KBM-7 (cell line): Measurements from ENCODE around the gene EFHD2.

ENCODE experiments used
- DNase-seq: peaks from one replicate; pipeline ENCODE4 v3.0.0-alpha.2; 2015
- in situ Hi-C: fragments of 300-500 bp; cut with MboI; formaldehyde crosslinking; loops from 2 replicates; pipeline ENCODE4 v1.14.3; 2020; ENCODE audit warnings: low sequenced_read_pairs, low pct_unique_long_range_greater_than_20kb, mixed read lengths

EFHD2 gene

GRCh38 chr1:15408890-15409387 is 749 bp upstream of the EFHD2 start:
- DNase-seq: no peak
- in situ Hi-C loops: no loop called here

GRCh38 chr1:15410223-15410883 is 665 bp downstream of the EFHD2 start:
- no peak for DNase-seq
- in situ Hi-C loops: no loop called here

- no peak for DNase-seq
- in situ Hi-C loops: no loop called here
Measured at GRCh38 chr1:15410884-15411245, 1.2 kb downstream of the EFHD2 start.

GRCh38 chr1:15411593-15412137 is 2.0 kb downstream of the EFHD2 start:
- DNase-seq: peak; percentile 85

GRCh38 chr1:15412175-15412800 is 2.6 kb downstream of the EFHD2 start:
- in situ Hi-C loops: no loop called here

More at GRCh38 chr1:15411593-15412137, 2.0 kb downstream of the EFHD2 start:
- in situ Hi-C loops: no loop called here

GRCh38 chr1:15412843-15413242 is 3.2 kb downstream of the EFHD2 start:
- in situ Hi-C loops: no loop called here
- no peak for DNase-seq

More at GRCh38 chr1:15412175-15412800, 2.6 kb downstream of the EFHD2 start:
- DNase-seq: no peak

- DNase-seq: no peak
- in situ Hi-C loops: no loop called here
Measured at GRCh38 chr1:15413563-15414444, 4.1 kb downstream of the EFHD2 start.

GRCh38 chr1:15414445-15414983 is 4.8 kb downstream of the EFHD2 start:
- in situ Hi-C loops: no loop called here
- DNase-seq: no peak

GRCh38 chr1:15417059-15417934 is 7.6 kb downstream of the EFHD2 start:
- peak; percentile 55 for DNase-seq
- in situ Hi-C loops: no loop called here

- DNase-seq: no peak
- in situ Hi-C loops: no loop called here
Measured at GRCh38 chr1:15418806-15419515, 9.3 kb downstream of the EFHD2 start.

GRCh38 chr1:15420853-15421465 is 11.3 kb downstream of the EFHD2 start:
- in situ Hi-C loops: no loop called here
- no peak for DNase-seq

GRCh38 chr1:15422871-15423270 is 13.2 kb downstream of the EFHD2 start:
- in situ Hi-C loops: no loop called here
- no peak for DNase-seq

GRCh38 chr1:15423355-15424077 is 13.8 kb downstream of the EFHD2 start:
- in situ Hi-C loops: no loop called here
- no peak for DNase-seq

GRCh38 chr1:15424146-15424667 is 14.5 kb downstream of the EFHD2 start:
- in situ Hi-C loops: no loop called here
- DNase-seq: no peak

- in situ Hi-C loops: no loop called here
- no peak for DNase-seq
Measured at GRCh38 chr1:15424981-15425380, 15.3 kb downstream of the EFHD2 start.

- DNase-seq: no peak
Measured at GRCh38 chr1:15425521-15425920, 15.8 kb downstream of the EFHD2 start.

GRCh38 chr1:15425958-15426357 is 16.3 kb downstream of the EFHD2 start:
- in situ Hi-C loops: no loop called here

More at GRCh38 chr1:15425521-15425920, 15.8 kb downstream of the EFHD2 start:
- in situ Hi-C loops: no loop called here

More at GRCh38 chr1:15425958-15426357, 16.3 kb downstream of the EFHD2 start:
- no peak for DNase-seq
